ENCODE data around the gene PMS1.

DNA sequence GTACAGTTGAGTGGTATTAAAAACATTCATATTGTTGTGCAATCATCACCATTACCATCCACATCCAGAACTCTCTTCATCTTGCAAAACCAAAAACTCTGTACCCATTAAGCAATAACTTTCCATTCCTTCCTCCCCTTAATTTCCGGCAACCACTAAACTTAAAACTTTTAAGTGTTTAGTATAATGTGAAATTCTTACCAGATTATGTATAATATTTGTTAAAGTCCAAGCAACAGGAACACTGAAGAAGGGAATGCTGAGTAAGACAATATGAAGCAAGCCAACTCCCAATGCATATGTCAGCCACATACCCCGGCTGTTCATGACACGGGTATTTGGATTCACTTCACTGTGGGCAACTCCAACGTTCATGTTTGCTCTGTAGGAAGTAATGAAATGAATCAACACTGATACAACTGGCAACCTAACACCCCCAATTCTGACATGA lies 2.0 kb upstream of the PMS1 start:
- TF ChIP-seq, protein P1, sequence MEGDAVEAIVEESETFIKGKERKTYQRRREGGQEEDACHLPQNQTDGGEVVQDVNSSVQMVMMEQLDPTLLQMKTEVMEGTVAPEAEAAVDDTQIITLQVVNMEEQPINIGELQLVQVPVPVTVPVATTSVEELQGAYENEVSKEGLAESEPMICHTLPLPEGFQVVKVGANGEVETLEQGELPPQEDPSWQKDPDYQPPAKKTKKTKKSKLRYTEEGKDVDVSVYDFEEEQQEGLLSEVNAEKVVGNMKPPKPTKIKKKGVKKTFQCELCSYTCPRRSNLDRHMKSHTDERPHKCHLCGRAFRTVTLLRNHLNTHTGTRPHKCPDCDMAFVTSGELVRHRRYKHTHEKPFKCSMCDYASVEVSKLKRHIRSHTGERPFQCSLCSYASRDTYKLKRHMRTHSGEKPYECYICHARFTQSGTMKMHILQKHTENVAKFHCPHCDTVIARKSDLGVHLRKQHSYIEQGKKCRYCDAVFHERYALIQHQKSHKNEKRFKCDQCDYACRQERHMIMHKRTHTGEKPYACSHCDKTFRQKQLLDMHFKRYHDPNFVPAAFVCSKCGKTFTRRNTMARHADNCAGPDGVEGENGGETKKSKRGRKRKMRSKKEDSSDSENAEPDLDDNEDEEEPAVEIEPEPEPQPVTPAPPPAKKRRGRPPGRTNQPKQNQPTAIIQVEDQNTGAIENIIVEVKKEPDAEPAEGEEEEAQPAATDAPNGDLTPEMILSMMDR (IDR thresholded peaks at IDR 0.05), result no peak
- no peak for TF ChIP-seq POLR2A (IDR thresholded peaks at IDR 0.05)
